Stomach (tissue), 4 donors: ENCODE results near the gene GAN.

Source experiments
- POLR2AphosphoS5 ChIP-seq, 3 donors: sonication (generic); formaldehyde crosslinking; IDR thresholded peaks; one replicate each; pipeline ENCODE4 v1.6.1; 2016; ENCODE audit warnings: antibody characterized with exemption in 3 of 3
- TF ChIP-seq, protein P1 (sequence below), 7 experiments: fragments of 450-650 bp in 4 of 7; fragments of 200-600 bp in 3 of 7; sonication (generic) in 3 of 7; IDR thresholded peaks; one replicate each; pipeline ENCODE4 v1.5.1; 2016 to 2019; ENCODE audit warnings: antibody characterized with exemption in 7 of 7, control low read depth in 2 of 7, mild to moderate bottlenecking in 1 of 7

DNA sequence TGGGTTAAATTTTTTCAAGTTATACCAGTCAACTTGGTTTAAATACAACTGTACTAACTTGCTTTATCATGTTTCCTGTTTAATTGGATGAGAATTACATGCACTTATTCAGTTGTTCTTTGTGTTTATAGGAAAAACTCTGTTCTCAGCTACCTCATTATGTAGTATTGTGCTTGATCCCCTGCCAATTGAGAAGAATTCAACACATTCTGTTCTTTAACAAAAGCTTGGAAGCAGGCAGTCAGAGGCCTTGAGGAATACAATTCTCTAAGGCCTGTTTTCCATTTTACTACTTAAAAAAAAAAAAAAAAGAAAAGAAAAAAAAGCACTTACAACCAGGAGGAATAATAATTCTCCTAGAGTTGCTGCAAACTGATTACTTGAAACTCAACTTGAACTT lies 69.2 kb downstream of the GAN start:
- no peak for TF ChIP-seq POLR2AphosphoS5 (IDR thresholded peaks at IDR 0.05)
- TF ChIP-seq, protein P1, sequence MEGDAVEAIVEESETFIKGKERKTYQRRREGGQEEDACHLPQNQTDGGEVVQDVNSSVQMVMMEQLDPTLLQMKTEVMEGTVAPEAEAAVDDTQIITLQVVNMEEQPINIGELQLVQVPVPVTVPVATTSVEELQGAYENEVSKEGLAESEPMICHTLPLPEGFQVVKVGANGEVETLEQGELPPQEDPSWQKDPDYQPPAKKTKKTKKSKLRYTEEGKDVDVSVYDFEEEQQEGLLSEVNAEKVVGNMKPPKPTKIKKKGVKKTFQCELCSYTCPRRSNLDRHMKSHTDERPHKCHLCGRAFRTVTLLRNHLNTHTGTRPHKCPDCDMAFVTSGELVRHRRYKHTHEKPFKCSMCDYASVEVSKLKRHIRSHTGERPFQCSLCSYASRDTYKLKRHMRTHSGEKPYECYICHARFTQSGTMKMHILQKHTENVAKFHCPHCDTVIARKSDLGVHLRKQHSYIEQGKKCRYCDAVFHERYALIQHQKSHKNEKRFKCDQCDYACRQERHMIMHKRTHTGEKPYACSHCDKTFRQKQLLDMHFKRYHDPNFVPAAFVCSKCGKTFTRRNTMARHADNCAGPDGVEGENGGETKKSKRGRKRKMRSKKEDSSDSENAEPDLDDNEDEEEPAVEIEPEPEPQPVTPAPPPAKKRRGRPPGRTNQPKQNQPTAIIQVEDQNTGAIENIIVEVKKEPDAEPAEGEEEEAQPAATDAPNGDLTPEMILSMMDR (IDR thresholded peaks at IDR 0.05) = no peak
